Epithelial cell of alveolus of lung (primary cell): ENCODE measurements around the gene SPANXN4. TPM values are rescaled to one million over a fixed set of nuclear protein-coding genes. Genes with fewer than 3 reads are reported as not detected.

Source experiments
- total RNA-seq: library from RNA; depleted of rRNA; stranded (reverse); fragments of >200 nt; gene quantifications from 2 replicates; pipeline ENCODE4 v1.2.1, GENCODE V29; 2015

SPANXN4 gene, protein sequence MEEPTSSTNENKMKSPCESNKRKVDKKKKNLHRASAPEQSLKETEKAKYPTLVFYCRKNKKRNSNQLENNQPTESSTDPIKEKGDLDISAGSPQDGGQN
- not detected in 2 replicates for total RNA-seq

DNA sequence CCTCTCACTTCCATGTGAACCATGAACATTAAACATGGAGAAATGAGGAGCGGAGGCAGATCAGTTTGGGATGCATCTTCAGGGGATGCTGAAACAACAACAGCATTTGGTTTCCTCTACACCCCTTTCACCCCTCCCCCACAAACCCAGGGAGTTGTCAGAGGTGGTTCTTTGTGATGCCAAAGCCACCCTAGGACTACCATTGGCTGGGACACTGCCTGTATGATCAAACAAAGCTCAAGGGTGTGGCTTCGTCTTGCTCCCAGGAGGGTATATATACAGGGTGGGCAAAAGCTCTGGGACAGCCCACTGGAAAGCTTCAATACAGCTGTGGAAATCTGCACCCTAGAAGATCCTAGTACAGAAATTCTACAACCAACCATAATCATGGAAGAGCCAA, at the start of gene SPANXN4:
SPANXN4 (plus strand) TSS at position 301 of the 400 bp plus-strand sequence; CDS start at position 388, 87 bp downstream.

